ENCODE measurements around the gene SLC2A1. TPM values are rescaled to one million over a fixed set of nuclear protein-coding genes. Genes with fewer than 3 reads are reported as not detected.
A peak's percentile ranks its signal among the peaks of the same experiment; 100 is the strongest.

Gene SLC2A1
- polyA plus RNA-seq, 1 experiment, result 193 TPM

- no peak for DNase-seq (ENCODE audit: low read depth)
- H3K36me3 ChIP-seq (ENCODE audit: control insufficient read depth, insufficient read depth, low read length), result peaks cover 48% of the 10 kb centered on the region
- no peaks in the 10 kb centered on the region for H3K27me3 ChIP-seq (ENCODE audit: control insufficient read depth, insufficient read depth, low read length)
- POLR2A ChIA-PET, result no interaction called here
- H3K4me3 ChIP-seq (ENCODE audit: low read depth, low read length), result no peak overlapping the region
- TF ChIP-seq CTCF (IDR thresholded peaks at IDR 0.05; ENCODE audit: insufficient read depth, low read depth, low read length), result no peak
- CTCF ChIA-PET, result interaction anchor here (2.2 to 15.4 kb wide), 4 partner anchors 13 to 147 kb away, joined by 5 to 474 read pairs (median 40); no protein-coding TSS in a partner anchor
These were observed 32.3 kb downstream of the SLC2A1 start for GRCh38 chr1:42926235-42926878.

- CTCF ChIA-PET, result interaction anchor here (0.5 to 15.4 kb wide), 4 partner anchors 11 to 166 kb away, joined by 3 to 474 read pairs (median 34); no protein-coding TSS in a partner anchor
- POLR2A ChIA-PET, result interaction anchor here (0.6 kb wide), 1 partner anchor 40 kb away, joined by 3 read pairs; no protein-coding TSS in a partner anchor
- Histone ChIP-seq H3K4me3 (ENCODE audit: low read depth, low read length) (peak overlapping the region; percentile 51), H3K27me3 (ENCODE audit: control insufficient read depth, insufficient read depth, low read length) (no peaks in the 10 kb centered on the region), H3K36me3 (ENCODE audit: control insufficient read depth, insufficient read depth, low read length) (peaks cover 38% of the 10 kb centered on the region)
- no peak for TF ChIP-seq CTCF (IDR thresholded peaks at IDR 0.05; ENCODE audit: insufficient read depth, low read depth, low read length)
- DNase-seq (ENCODE audit: low read depth), result no peak
These were observed 33.6 kb downstream of the SLC2A1 start for GRCh38 chr1:42924851-42925760.

GRCh38 chr1:42924082-42924850 lies 34.4 kb downstream of the SLC2A1 start:
- Histone ChIP-seq H3K36me3 (ENCODE audit: control insufficient read depth, insufficient read depth, low read length) (peaks cover 30% of the 10 kb centered on the region), H3K27me3 (ENCODE audit: control insufficient read depth, insufficient read depth, low read length) (no peaks in the 10 kb centered on the region), H3K4me3 (ENCODE audit: low read depth, low read length) (peak overlapping the region; percentile 51)
- CTCF ChIA-PET, result interaction anchor here (0.9 to 15.4 kb wide), 3 partner anchors 10 to 146 kb away, joined by 3 to 474 read pairs (median 65); no protein-coding TSS in a partner anchor
- peak; percentile 44 for DNase-seq (ENCODE audit: low read depth)
- peak; percentile 31 for TF ChIP-seq CTCF (IDR thresholded peaks at IDR 0.05; ENCODE audit: insufficient read depth, low read depth, low read length)
- POLR2A ChIA-PET, result interaction anchor here (0.6 kb wide), 1 partner anchor 41 kb away, joined by 3 read pairs; no protein-coding TSS in a partner anchor

- H3K27me3 ChIP-seq (ENCODE audit: control insufficient read depth, insufficient read depth, low read length), result no peaks in the 10 kb centered on the region
- CTCF ChIA-PET, result interaction anchor here (0.6 to 15.4 kb wide), 29 partner anchors 9 to 303 kb away, joined by 3 to 474 read pairs (median 4); no protein-coding TSS in a partner anchor
- peak overlapping the region; percentile 51 for H3K4me3 ChIP-seq (ENCODE audit: low read depth, low read length)
- TF ChIP-seq CTCF (IDR thresholded peaks at IDR 0.05; ENCODE audit: insufficient read depth, low read depth, low read length), result no peak
- DNase-seq (ENCODE audit: low read depth), result no peak
- POLR2A ChIA-PET, result no interaction called here
- H3K36me3 ChIP-seq (ENCODE audit: control insufficient read depth, insufficient read depth, low read length), result peaks cover 23% of the 10 kb centered on the region
These were observed 35.1 kb downstream of the SLC2A1 start for GRCh38 chr1:42923367-42924081.
